NK-92 treated with Interleukin-12 subunit alpha and Interleukin-12 subunit beta, amount 100 ng/mL, for 24 hours (cell line): Measurements from ENCODE around the gene TACC2.
"Not testable (repeated sequence)": the region's sequence is repeated elsewhere in the genome, so short reads cannot be mapped to it uniquely, and the experiment has no call there.

Experiments
- DNase-seq: peaks from one replicate; lab custom pipeline; 2025; lab: John Stamatoyannopoulos, UW

The TACC2 gene

DNA sequence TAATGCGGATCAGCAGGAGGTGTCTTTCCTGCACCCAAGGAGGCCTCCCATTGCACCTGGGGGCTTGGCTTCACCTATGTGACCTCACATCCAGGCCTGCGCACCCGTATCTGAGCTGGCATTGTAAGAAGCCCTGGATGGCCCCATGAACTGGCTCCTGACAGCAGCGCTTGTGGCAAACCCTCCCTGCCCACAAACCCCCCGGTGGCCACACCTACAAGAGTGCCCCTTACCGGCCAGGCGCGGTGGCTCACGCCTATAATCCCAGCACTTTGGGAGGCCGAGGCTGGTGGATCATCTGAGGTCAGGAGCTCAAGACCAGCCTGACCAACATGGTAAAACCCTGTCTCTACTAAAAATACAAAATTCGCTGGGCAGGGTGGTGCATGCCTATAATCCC is 107.2 kb downstream of the TACC2 start:
- not testable (repeated sequence) for DNase-seq

DNA sequence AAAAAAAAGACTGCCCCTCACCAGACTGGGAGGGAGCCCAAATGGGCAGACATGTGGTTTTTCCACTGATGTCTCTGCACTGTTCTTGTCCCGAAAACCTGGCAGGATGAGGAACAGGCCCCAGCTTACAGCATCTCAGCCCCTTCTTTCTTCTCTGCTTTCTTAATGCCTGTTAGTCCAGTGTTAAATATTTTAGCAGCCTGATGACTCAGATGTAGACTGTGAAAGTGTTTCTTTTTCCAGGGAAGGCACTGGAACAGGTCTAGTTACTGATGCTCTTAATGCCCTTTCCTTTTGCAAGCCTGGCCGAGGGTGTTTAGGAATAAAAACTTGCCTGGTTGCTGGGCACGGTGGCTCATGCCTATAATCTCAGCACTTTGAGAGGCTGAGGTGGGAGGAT is 107.7 kb downstream of the TACC2 start:
- no peak for DNase-seq

DNA sequence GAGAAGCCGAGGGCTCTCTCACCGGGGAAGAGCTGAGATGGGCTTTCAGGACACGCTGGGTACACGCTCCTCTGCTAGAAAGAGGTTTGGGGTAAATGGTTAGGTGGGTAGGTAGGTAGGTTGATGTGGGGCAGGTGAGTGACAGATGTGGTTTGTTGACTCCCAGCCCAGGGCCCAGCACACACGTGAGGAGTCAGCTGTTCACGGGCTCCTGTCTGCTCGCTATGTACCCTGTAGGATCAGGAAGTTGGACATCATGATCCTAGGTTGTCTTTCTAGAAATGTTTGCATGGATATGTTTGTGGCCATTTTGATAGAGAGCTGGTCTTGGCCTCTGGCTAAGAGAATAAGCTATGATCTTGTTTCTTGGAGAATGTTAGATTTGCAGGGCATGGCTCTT is 109.0 kb downstream of the TACC2 start:
- no peak for DNase-seq

DNA sequence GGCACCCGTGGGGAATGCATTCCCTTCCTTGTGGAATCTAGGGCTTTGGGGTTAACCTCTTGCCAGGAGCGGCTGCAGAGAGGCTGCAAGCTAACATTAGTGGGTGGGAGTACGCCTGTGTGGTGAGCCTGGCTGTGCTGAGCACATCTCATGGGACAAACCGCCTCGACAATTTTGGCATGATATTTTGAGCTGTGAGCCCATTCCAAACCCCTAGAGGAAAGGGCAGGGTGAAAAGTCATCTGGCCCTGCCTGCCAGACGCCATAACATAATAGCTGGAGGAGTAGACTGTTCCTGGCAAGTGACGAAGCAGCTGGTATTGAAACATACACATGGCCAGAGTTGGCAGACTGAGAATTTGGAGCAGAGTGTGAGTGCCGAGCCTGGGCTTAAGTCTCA is 110.0 kb downstream of the TACC2 start:
- no peak for DNase-seq

DNA sequence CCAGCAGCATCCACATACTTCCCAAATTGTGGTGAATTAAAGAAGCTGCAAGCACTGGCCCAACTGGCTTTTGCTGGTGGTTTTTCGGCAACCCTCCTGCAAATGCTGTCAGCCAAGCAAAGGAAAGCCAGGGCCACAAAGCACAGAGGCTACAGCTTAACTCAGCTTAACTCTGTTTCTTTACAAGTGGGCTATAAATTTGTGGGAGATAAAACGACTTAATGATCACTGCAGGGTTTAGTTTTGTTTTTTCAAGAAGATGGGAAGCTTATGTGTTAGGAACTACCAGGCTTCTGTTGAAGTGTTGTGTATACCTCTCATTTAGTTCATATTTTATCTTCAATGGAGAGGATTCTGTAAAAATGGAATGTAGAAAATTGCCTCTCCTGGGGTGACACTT is 110.6 kb downstream of the TACC2 start:
- no peak for DNase-seq

DNA sequence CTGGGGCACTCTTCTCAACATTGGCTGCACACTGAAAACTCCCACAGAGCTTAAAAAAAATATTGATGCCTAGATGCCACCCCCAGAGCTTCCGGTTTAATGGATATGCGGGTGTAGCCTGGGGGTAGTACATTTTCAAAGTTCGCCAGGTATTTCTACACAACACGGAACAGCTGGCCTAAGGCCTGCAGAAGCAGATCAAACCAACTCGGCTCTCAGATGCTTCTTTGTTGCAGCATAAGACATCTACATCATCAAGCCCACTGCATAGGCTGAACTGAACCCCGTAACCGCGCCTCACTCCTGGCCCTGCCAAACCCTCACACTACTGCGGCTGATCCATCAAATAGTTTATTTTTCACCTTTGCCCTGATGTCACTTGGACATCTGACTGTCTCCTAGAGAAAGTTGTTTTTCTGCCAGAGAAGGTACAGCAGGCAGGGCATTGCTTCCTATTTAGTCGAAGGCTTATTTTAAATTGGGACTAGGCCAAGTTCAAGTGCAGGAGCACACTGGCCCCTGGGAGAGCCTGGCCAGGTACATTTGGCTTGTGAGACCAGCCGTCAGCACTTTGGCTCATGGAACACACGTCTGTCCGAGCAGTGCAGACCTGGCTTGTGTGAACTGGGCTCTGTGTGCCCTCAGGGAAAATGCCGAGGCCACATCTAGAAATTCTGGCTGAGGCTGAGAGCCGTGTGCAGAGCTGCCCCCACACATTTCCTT is 113.3 kb downstream of the TACC2 start:
- DNase-seq: no peak

DNA sequence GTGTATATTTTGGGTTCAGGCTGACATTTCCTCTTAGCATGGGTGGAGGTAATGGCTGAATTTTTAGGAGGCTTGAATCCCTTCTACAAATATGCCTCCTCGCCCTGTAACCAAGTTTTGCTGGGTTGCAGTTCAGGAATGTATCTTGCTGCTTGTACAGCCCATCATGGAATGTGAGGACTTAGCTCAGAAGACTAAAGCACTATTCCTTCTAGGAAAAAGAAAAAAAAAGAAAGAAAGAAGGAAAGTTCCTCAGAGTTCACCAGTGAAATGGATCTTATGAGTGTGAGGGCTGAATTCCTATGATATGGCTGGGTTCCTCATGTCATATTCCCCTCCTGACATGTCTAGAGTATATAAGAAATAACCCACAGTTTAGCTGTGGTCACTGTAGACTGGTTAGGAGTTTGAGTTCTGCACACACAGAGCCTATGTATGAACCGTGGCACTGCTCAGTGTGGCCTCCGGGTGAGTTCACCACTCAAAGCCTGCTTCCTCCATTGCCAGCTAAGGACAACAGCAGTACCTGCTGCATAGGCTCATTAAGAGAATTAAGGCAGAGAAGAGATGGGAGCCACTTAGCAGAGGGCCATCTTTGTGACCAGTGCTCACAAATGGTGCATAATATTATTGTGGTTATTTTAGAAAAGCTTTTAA is 114.0 kb downstream of the TACC2 start:
- DNase-seq: no peak

DNA sequence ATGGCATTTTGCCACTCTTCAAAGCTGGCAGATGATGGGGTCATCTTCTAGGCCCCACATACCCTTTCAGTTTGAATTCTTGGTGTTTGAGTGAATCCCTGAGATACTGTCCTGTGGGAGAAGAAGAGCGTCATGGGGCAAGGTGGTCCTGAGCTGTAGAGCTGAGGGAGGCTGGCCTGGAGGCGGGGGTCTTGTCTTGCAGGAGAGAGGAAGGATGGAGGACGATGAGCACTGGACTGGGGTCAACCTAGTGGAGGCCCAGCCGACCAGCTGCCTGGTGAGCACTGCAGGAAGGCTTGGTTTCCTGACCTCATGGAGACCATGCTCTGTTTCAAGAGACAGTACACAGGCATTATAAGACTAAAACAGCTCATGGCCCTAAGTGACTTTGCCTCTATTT is 114.6 kb downstream of the TACC2 start:
- no peak for DNase-seq

DNA sequence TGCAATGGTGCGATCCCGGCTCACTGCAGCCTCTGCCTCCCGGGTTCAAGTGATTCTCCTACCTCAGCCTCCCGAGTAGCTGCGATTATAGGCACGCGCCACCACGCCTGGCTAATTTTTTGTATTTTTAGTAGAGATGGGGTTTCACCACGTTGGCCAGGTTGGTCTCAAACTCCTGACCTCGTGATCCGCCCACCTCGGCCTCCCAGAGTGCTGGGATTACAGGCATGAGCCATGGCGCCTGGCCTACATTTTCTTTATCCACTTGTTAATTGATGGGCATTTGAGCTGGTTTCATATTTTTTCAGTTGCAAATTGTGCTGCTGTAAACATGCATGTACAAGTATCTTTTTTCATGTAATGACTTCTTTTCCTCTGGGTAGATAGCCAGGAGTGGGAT is 119.8 kb downstream of the TACC2 start:
- DNase-seq: not testable (repeated sequence)

DNA sequence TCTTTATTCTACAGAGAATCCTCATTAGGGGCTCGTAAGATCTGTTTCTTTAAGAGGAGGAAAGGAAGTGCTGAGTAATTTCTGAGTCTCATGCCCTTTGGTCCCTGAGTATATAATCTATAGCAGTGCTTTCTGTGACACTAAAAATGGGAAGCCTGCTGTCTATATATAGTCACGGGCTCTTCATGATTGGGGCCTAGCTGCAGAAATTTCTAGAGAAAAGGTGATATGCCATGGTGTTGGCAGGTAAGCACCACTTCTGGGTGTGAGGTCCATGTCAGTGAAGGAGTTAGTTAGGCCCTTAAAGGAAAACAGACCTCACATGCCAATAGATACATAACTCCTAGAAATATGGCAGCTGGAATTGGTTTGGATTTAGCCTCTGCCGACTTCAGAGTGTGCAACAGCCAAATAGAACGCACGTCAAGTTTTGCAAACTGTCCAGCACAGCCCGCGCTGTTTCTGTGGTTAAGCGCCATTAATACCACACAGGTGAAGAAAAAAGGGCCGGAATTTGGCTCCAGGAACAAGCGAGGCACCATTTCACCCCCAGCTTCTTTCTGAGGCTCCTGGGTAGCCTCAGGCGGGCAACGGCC is 123.2 kb downstream of the TACC2 start:
- DNase-seq: no peak

DNA sequence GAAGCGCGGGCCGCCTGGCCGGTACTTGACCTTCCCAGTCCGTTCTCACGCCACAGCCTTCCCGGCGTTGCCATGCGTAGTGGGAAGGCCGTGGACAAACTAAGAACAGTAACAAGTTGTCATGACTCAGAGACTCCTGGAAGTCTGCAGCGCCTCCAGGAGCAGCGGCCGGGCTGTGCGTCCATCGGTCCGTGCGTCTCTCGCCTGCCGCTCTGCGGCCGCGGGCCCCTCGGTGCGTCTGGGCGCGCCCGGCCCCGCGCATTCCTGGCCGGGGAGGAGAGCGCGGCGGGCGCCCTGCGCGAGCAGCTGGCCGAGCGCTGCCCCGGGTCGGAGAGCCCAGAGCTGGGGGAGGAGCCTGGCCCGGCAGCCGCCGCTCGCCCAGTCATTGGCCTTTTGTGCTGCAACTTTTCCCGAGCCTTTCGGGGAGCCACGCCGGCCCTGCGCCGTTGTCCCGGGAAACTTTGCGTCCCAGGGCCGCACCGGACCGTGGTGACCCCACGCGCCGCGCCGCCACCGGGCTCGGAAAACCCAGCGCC is 123.7 kb downstream of the TACC2 start:
- DNase-seq: no peak

DNA sequence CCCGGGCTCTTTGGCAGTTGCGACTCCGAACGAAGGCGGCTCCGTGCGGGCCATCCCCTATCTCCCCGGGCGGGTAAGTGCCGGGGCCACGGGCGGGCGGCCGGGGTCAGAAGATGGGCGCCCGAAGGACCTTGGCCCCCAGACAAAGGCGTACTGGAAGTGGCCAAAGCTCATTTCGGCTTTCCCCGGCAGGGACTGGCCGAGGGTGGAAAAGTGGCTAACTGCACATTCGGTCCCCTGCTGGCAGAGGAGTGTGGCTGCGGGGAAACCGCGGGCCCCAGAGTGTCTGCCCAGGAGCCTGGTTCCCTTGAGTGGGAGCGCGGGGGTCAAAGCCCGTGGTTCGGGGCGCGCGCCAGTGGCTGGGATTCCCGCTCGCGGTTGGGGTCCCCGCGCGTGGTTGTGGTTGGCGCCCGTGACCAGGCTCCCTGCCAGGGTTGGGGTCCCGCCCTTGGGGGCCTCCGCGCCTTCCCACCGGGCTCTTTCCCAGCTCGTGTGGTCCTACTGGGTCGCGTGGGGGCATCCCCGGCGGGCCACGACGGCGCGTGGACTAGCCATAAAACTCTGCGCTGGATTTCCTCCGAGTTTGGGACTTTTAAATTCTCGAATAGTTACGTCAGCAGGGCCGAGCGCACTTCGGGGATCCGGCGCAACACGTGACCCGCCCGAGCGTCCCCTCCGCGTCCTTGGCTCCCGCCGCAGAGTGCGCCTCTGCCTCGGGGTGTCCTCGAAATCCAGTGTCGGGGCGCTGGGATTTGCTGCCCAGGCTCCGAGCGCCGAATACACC is 124.4 kb downstream of the TACC2 start:
- no peak for DNase-seq

DNA sequence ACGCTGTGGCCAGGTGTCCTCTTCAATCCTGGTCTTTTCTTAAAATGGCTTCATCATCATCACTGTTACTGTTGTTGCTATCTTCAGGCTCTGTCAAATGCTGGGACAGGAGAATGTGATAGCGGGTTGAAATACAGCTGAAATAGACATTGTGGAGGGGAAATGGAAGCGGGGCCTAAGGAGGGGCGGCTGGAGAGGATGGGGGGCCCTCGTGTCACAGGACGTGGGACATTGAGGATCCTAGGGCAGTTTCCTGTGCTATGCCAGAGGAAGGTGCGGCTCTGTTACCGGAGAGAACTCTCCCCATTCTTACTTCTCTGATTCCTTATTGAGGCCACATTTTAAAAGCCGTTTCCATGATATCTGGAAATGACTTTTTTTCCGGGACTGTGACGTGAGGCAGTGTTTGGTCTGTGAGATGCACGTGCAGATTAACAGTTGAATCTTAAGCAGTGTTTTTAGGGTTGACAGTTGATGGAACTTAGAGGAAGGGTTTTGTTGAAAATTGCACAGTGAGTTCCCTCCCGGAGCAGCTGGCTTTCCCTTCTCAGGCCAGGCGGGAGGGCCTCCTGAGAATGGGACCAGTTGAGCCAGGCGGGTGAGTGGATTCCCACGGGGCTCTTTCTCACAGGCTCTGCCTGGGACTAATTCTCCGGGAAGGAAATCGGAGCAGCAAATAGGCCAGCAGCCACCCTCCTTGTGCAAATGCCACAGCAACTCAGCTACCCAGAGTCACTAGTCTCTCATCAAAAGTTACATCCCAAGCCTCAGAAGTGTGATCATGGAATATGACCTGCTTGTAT is 125.2 kb downstream of the TACC2 start:
- DNase-seq: no peak

DNA sequence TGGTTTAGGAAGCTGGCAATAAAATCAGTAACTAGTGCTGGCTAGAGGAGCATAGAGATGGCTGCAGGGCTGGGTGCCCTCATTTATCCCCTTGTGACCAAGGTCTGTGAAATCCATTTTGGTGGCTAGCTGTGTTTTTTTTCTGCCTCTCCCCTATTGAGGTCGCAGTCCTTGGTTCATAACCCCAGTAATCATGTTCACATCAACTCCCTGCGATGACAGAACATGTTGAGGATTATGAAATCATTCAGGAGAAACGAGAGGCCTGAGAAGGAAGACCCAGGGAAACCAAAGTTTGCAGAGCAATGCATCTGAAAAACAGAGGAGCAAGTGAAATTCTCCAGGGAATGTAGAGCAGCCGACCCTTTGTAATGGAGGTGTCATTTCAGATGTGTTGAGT is 126.9 kb downstream of the TACC2 start:
- DNase-seq: no peak

DNA sequence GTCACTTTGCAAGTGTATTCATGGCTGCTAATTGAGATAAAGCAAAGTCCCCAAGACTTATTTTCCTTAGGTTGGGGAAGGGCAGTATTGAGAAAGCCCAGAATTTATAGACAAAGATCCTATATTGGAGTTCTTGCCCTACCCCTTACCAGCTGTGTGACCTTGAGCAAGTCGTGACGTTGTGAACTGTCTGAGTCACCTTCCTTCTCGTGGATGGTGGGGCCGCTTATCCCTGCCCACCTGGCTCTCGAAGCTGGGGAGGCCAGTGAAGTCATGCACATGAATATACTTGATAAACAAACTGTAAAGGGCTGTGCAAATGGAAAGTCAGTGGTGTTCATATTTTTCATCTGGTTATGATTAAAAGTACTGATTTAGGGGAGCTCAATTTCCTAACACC is 127.4 kb downstream of the TACC2 start:
- DNase-seq: no peak

DNA sequence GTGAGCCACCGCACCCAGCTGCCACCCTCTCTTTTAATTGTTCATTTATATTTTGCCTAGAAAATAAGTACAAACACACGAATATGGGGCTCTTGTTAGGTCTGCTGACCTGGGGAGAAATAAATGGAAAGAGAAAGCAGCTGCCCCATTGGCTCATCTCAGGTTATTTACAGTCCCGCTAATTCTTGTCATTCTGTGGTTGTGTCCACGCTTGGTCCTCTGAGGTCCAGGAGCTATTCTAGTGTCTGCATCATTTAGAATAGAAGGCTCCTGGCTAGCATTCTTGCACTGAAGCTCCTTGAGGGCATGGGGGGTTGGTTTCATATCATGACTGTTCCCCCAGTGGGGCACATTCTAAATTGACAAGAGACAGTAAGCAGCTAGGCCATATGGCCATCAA is 128.5 kb downstream of the TACC2 start:
- DNase-seq: no peak

DNA sequence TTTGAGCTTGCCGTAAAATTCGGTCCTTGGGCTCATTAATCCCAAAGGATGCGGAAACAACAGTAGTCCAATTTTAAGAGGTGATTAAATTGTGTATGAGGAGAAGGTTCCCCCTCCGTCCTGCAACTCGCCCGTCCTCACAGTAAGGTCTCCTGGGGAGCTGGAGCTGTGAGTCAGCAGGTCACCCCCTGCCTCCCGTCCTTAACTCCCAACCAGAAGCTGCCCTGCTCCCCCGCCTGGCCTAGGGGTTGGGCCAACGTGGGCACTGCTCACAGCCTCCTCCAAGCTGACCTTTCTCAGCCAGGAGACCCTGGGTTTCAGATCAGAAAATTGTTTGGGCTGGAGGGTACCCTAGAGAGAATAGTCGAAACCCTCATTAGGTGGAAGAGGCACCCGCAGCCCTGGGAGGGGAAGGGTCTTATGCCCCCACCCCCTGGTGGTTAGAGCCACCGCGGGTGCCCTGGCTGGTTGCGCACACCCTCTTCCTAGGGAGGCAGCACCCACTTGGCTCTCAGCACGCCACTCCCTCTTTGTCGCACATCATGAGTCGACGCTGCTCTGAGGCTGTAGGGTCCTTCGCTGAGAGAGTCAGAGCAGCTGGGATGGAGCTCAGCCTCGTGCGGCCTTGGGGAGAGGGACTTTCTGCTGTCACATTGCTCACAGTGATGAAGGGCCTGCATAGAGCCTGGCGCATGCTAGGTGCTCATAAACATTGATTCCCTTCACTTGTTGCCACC is 131.2 kb downstream of the TACC2 start:
- no peak for DNase-seq

DNA sequence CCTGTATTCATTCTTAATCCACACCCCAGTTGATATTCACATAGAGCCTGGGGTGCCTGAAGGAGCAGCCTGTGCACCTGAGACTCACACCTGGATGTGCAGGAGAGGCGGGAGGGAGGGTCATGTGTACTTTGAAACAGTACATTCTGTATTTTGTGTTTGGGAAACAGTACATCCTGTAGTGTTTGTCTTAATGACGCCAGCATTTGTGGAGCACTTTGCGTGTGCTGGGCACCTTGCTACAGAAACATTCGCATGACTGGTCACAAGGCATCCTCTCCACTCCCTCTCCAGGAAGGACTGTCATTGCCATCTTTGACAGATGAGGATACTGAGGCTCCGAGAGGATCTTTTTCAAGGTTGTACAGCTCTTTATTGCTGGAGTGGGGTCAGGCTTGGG is 132.1 kb downstream of the TACC2 start:
- DNase-seq: no peak

DNA sequence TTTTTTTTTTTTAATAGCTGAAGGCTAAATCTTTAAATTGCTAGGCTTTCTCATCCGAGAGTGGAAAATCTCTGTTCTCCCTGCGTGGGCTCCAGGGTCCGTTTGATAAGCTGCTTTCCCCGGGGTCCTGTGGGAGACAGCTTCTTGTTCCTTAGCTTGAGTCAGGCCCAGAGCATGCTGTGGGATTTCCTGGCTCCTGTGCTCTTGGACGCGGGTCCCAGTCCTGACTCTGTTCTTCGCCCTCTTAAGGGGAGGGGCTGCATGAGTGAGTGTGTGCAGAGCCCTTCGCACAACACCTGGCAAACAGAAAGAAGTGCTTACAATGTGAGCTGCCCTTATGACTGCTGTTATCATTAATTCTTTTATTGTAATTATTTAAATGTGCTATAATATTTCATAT is 133.5 kb downstream of the TACC2 start:
- no peak for DNase-seq

DNA sequence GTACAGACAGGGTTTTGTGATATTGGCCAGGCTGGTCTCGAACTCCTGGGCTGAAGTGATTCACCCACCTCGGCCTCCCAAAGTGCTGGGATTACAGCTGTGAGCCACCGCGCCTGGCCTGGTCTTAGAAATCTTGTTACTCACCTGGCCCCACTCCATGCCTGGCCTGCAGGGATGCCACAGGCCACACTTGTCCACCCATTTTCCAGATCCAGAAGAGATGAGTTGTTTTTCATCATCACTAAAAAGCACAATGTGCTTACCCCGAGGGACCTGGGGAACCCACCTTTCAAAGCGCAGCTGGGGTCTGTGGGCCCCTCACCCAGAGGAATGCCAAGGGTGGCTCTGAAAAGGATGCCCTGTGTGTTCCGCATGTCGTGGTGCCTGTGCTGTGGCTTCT is 134.2 kb downstream of the TACC2 start:
- no peak for DNase-seq

DNA sequence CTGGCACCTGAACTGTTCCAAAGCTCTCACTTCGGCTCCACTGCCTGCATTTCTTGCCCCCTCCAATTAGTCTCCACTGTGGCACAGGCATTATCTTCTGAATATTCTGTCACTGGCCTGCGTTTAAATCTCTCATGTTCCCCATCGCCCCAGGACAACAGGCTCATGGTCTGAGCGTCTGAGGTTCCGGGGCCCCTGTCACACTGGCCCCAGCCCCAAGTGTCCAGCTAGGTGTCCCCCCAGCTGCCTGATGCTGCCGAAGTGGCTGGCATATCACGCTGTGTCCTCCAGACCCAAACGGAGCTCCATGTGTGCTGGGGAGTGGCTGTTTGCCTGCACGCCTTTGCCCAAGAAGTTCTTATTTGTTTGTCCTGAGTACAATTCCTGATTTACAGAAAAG is 135.4 kb downstream of the TACC2 start:
- no peak for DNase-seq
